Uterus (tissue), 4 donors: ENCODE data around the gene LPP. TPM values are rescaled to one million over a fixed set of nuclear protein-coding genes. Genes with fewer than 3 reads are reported as not detected.

Source experiments
- DNase-seq, 2 donors: peaks; one replicate each; pipeline ENCODE4 v3.0.0-alpha.2; 2019 to 2020
- H3K27ac ChIP-seq, 2 donors: fragments of 200-600 bp; sonication (generic); 1 replicate in 1 of 2; 2 replicates in 1 of 2; pipeline ENCODE4 v1.5.1; 2016 to 2018
- H3K27me3 ChIP-seq, 2 donors: fragments of 200-600 bp; sonication (generic); one replicate each; pipeline ENCODE4 v1.5.1; 2018 to 2019; ENCODE audit warnings: control low read depth in 1 of 2
- H3K36me3 ChIP-seq, 2 donors: fragments of 200-600 bp; sonication (generic); one replicate each; pipeline ENCODE4 v1.5.1; 2019; ENCODE audit warnings: control low read depth in 1 of 2
- H3K4me1 ChIP-seq, 2 donors: fragments of 200-600 bp; sonication (generic); one replicate each; pipeline ENCODE4 v1.5.1; 2018 to 2019; ENCODE audit warnings: control low read depth in 1 of 2
- H3K4me3 ChIP-seq, 2 donors: fragments of 200-600 bp; sonication (generic); 1 replicate in 1 of 2; 2 replicates in 1 of 2; pipeline ENCODE4 v1.5.1; 2018 to 2019; ENCODE audit warnings: mild to moderate bottlenecking in 1 of 2
- H3K9me3 ChIP-seq, 2 donors: fragments of 200-600 bp; sonication (generic); one replicate each; pipeline ENCODE4 v1.5.1; 2019; ENCODE audit warnings: control low read depth in 1 of 2
- CTCF ChIP-seq, 4 experiments: fragments of 200-600 bp in 2 of 4; fragments of 450-650 bp in 2 of 4; sonication (generic) in 2 of 4; IDR thresholded peaks; one replicate each; pipeline ENCODE4 v1.5.1; 2016 to 2019; ENCODE audit warnings: antibody characterized with exemption in 4 of 4, mild to moderate bottlenecking in 2 of 4, moderate library complexity in 1 of 4
- POLR2A ChIP-seq, 2 donors: fragments of 450-650 bp; IDR thresholded peaks; one replicate each; pipeline ENCODE4 v1.6.1; 2016; ENCODE audit warnings: antibody characterized with exemption in 2 of 2, mild to moderate bottlenecking in 1 of 2, moderate library complexity in 1 of 2
- intact Hi-C: fragments of 100-400 bp; cut with DNase I; formaldehyde crosslinking; loops from one replicate; pipeline ENCODE4 v1.15.1; 2023; ENCODE audit warnings: low total_unique reads
- total RNA-seq, 4 donors: library from RNA; depleted of rRNA in 3 of 4; stranded (reverse); fragments of >200 nt in 3 of 4; gene quantifications; one replicate each; pipeline versions ENCODE4 v1.1.0 to v1.2.4, GENCODE V29; 2014 to 2023
- donor health status: DM: yes; HTN: yes; CAD: no.

The LPP gene
- total RNA-seq, 4 donors from 2014 or later = 180 to 1,374 (median 712) TPM

GRCh38 chr3:188389711-188390342 lies 235.9 kb downstream of the LPP start:
- Histone ChIP-seq H3K27me3 (no peaks in the 10 kb centered on the region), H3K9me3 (no peaks in the 10 kb centered on the region), H3K4me3 (no peak overlapping the region), H3K4me1 (peaks cover 0 to 4% of the 10 kb centered on the region in 2 donors), H3K27ac (peak overlapping the region in 1 of 2 donors; percentile 16), H3K36me3 (no peaks in the 10 kb centered on the region)
- intact Hi-C loops = no loop called here
- TF ChIP-seq POLR2A (IDR thresholded peaks at IDR 0.05) = no peak
- no peak for DNase-seq

DNA sequence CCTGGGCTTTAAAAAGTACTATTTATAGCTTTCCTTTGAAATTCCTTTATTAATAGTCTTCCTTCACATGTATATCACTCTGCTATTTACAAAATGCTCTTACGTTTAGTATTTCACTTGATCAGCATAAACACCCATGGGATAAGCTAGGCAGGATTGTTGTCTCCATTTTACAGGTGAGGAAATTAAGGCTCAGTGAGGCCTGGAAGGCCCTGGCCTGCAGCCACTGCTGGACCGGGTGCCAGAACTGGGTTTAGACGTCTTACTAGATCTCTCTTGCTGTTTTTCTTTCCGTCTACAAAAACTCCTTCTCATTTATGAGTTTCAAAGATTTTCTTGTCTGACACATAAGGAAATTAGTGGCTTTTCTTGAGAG lies 236.4 kb downstream of the LPP start:
- no peaks in the 10 kb centered on the region for H3K27me3 ChIP-seq
- peaks cover 0 to 4% of the 10 kb centered on the region in 2 donors for H3K4me1 ChIP-seq
- no peak overlapping the region for H3K4me3 ChIP-seq
- no peaks in the 10 kb centered on the region for H3K36me3 ChIP-seq
- peak overlapping the region in 1 of 2 donors; percentile 16 for H3K27ac ChIP-seq
- no peaks in the 10 kb centered on the region for H3K9me3 ChIP-seq
- intact Hi-C loops = no loop called here
- TF ChIP-seq CTCF (IDR thresholded peaks at IDR 0.05) (no peak), POLR2A (IDR thresholded peaks at IDR 0.05) (no peak)
- no peak for DNase-seq

DNA sequence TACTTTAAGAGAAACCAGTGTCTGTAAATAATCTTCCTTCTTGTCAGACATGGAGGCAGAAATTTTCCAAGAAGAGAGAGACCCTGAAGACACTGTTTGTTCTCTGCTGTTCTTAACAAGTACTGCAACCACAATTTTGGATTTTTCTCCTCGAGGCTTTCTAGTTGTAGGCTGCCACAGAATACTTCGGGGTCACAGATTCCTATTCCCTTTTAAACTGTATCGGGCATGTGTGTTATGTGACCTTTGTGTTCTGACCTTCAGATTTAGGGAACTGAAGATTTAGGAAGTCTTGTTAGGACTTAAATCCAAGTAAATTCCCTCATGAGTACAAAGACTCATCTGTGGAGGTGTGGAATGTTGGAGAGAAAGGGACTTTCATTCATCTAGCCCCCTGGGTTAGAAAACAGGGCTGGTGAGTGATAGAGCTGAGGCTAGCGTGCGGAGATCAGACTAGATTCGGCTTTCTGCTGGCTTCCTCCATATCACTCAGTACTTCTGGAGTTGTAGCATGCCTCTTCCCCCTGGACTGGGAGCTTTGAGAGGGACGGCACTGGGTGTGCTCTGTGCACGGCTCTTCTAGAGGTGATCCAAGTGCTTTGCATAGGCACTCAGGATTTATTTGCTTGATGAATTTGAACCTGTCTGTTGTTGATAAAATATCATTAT lies 237.0 kb downstream of the LPP start:
- TF ChIP-seq CTCF (IDR thresholded peaks at IDR 0.05) (no peak), POLR2A (IDR thresholded peaks at IDR 0.05) (no peak)

GRCh38 chr3:188391592-188391991 lies 237.6 kb downstream of the LPP start:
- no peak for DNase-seq
- no peaks in the 10 kb centered on the region for H3K36me3 ChIP-seq
- H3K27me3 ChIP-seq = no peaks in the 10 kb centered on the region
- H3K4me1 ChIP-seq = peaks cover under 1 to 4% of the 10 kb centered on the region in 2 donors
- H3K9me3 ChIP-seq = no peaks in the 10 kb centered on the region
- no peak for TF ChIP-seq CTCF (IDR thresholded peaks at IDR 0.05)
- TF ChIP-seq POLR2A (IDR thresholded peaks at IDR 0.05) = no peak
- no peak overlapping the region for H3K27ac ChIP-seq
- intact Hi-C loops = no loop called here
- no peak overlapping the region for H3K4me3 ChIP-seq

More for the DNA sequence above, 237.0 kb downstream of the LPP start:
- Histone ChIP-seq H3K4me1 (peaks cover 0 to 4% of the 10 kb centered on the region in 2 donors), H3K9me3 (no peaks in the 10 kb centered on the region), H3K27me3 (no peaks in the 10 kb centered on the region), H3K4me3 (no peak overlapping the region), H3K36me3 (no peaks in the 10 kb centered on the region), H3K27ac (peak overlapping the region; percentile 15 to 16)
- DNase-seq = no peak
- intact Hi-C loops = no loop called here

- Histone ChIP-seq H3K4me1 (peaks cover 4% of the 10 kb centered on the region in 2 donors), H3K9me3 (no peaks in the 10 kb centered on the region), H3K27me3 (no peaks in the 10 kb centered on the region), H3K4me3 (no peak overlapping the region), H3K36me3 (no peaks in the 10 kb centered on the region), H3K27ac (no peak overlapping the region)
- no peak for TF ChIP-seq CTCF (IDR thresholded peaks at IDR 0.05)
- no peak for TF ChIP-seq POLR2A (IDR thresholded peaks at IDR 0.05)
- no peak for DNase-seq
- intact Hi-C loops = no loop called here
Measured at GRCh38 chr3:188392076-188392475, 238.1 kb downstream of the LPP start.
